SU-DHL-6 (cell line): ENCODE measurements around the gene SPTAN1.

Experiments
- H2AFZ ChIP-seq: fragments of 200-600 bp; sonication (generic); 2 replicates; pipeline ENCODE4 v1.6.1; 2014; ENCODE audit warnings: low read depth, mild to moderate bottlenecking, moderate library complexity, mixed read lengths, antibody characterized with exemption, low read length; ENCODE audit not compliant: severe bottlenecking
- H3F3A ChIP-seq: fragments of 200-600 bp; shearing (Covaris generic); 2 replicates; pipeline ENCODE4 v1.6.0; 2016; ENCODE audit warnings: antibody characterized with exemption, mild to moderate bottlenecking; ENCODE audit not compliant: insufficient read depth
- H3K27ac ChIP-seq: fragments of 200-600 bp; sonication (generic); 2 replicates; pipeline ENCODE4 v1.5.1; 2016; ENCODE audit warnings: low read depth, mild to moderate bottlenecking, low read length, moderate library complexity, mixed read lengths
- H3K27me3 ChIP-seq: fragments of 200-600 bp; sonication (generic), shearing (Covaris generic); 2 replicates; pipeline ENCODE4 v1.6.0; 2014; ENCODE audit warnings: mild to moderate bottlenecking, low read length
- H3K36me3 ChIP-seq: fragments of 200-600 bp; sonication (generic); 2 replicates; pipeline ENCODE4 v1.6.1; 2014; ENCODE audit warnings: mild to moderate bottlenecking, low read length, mixed read lengths
- H3K4me2 ChIP-seq: fragments of 300-600, 200-600 bp; shearing (Covaris generic), sonication (generic); 2 replicates; pipeline ENCODE4 v1.6.0; 2014; ENCODE audit warnings: low read length, low read depth, mild to moderate bottlenecking; ENCODE audit not compliant: poor library complexity, severe bottlenecking
- H3K4me3 ChIP-seq: fragments of 200-600 bp; sonication (generic); 2 replicates; pipeline ENCODE4 v1.5.1; 2014; ENCODE audit warnings: antibody characterized with exemption, low read length, mild to moderate bottlenecking, mixed read lengths; ENCODE audit not compliant: insufficient read depth, poor library complexity, severe bottlenecking
- H3K79me2 ChIP-seq: fragments of 200-600 bp; sonication (generic); 2 replicates; pipeline ENCODE4 v1.6.1; 2014; ENCODE audit warnings: mild to moderate bottlenecking, low read length, moderate library complexity; ENCODE audit not compliant: insufficient read depth
- H3K9ac ChIP-seq: fragments of 200-600 bp; sonication (generic); 2 replicates; pipeline ENCODE4 v1.7.0; 2014; ENCODE audit warnings: mild to moderate bottlenecking, low read length
- H3K9me2 ChIP-seq: fragments of 200-600 bp; sonication (generic); replicated peaks from 2 replicates; pipeline ENCODE4 v1.6.1; 2014; ENCODE audit warnings: low read length; ENCODE audit not compliant: insufficient read depth
- H3K9me3 ChIP-seq: fragments of 200-600 bp; sonication (generic); 2 replicates; pipeline ENCODE4 v1.6.1; 2014; ENCODE audit warnings: low read length, mixed read lengths; ENCODE audit not compliant: insufficient read depth
- H4K20me1 ChIP-seq: fragments of 200-600 bp; sonication (generic); 2 replicates; pipeline ENCODE4 v1.6.1; 2014; ENCODE audit warnings: low read depth, mild to moderate bottlenecking, antibody characterized with exemption, low read length, moderate library complexity, mixed read lengths
- EZH2phosphoT487 ChIP-seq: fragments of 200-600 bp; sonication (generic), shearing (Covaris generic); conservative IDR thresholded peaks from 2 replicates; pipeline ENCODE4 v1.6.1; 2018; ENCODE audit warnings: mild to moderate bottlenecking, antibody characterized with exemption, low read length, moderate library complexity, mixed read lengths
- TF ChIP-seq, protein P1 (sequence below): fragments of 200-600 bp; sonication (generic); IDR thresholded peaks from one replicate; pipeline ENCODE4 v1.5.1; 2017; ENCODE audit warnings: antibody characterized with exemption, mild to moderate bottlenecking, low read length, moderate library complexity; ENCODE audit not compliant: insufficient read depth, poor library complexity, severe bottlenecking

SPTAN1 gene

DNA sequence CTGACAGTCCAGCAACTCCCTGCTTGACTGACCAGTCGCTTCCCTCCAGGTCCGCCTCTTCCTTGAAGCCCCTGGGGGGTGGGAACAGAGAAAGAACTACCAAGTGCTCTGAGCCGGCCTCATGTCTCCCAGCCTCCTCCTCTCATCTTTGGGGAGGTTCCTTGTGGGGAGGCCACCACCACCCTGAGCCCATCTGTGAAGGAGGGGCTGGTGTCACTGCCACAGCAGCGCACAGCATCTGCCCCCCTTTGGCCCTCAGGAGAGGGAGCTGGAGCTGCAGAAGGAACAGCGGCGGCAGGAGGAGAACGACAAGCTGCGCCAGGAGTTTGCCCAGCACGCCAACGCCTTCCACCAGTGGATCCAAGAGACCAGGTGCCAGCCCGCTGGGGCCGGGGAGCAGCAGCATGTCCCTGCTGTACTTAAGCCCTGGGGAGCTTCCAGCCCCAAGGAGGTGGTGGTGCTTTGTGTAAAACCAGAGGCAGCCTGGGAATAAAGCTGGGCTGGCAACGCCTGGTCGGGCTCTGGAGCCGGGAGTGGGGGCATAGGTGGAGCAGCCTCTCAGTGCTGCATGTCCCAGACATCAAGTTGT lies 74.8 kb downstream of the SPTAN1 start:
- H3F3A ChIP-seq: no peaks in the 10 kb centered on the region
- H4K20me1 ChIP-seq: no peaks in the 10 kb centered on the region
- no peak overlapping the region for H3K4me3 ChIP-seq
- no peaks in the 10 kb centered on the region for H3K27me3 ChIP-seq
- TF ChIP-seq, protein P1, sequence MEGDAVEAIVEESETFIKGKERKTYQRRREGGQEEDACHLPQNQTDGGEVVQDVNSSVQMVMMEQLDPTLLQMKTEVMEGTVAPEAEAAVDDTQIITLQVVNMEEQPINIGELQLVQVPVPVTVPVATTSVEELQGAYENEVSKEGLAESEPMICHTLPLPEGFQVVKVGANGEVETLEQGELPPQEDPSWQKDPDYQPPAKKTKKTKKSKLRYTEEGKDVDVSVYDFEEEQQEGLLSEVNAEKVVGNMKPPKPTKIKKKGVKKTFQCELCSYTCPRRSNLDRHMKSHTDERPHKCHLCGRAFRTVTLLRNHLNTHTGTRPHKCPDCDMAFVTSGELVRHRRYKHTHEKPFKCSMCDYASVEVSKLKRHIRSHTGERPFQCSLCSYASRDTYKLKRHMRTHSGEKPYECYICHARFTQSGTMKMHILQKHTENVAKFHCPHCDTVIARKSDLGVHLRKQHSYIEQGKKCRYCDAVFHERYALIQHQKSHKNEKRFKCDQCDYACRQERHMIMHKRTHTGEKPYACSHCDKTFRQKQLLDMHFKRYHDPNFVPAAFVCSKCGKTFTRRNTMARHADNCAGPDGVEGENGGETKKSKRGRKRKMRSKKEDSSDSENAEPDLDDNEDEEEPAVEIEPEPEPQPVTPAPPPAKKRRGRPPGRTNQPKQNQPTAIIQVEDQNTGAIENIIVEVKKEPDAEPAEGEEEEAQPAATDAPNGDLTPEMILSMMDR: no peak
- TF ChIP-seq EZH2phosphoT487: no peak
- no peak overlapping the region for H3K27ac ChIP-seq
- H3K9ac ChIP-seq: no peak overlapping the region
- H3K9me2 ChIP-seq: no peaks in the 10 kb centered on the region
- H3K9me3 ChIP-seq: no peaks in the 10 kb centered on the region
- H3K36me3 ChIP-seq: no peaks in the 10 kb centered on the region
- no peak overlapping the region for H3K4me2 ChIP-seq
- H2AFZ ChIP-seq: no peak overlapping the region
- no peaks in the 10 kb centered on the region for H3K79me2 ChIP-seq

DNA sequence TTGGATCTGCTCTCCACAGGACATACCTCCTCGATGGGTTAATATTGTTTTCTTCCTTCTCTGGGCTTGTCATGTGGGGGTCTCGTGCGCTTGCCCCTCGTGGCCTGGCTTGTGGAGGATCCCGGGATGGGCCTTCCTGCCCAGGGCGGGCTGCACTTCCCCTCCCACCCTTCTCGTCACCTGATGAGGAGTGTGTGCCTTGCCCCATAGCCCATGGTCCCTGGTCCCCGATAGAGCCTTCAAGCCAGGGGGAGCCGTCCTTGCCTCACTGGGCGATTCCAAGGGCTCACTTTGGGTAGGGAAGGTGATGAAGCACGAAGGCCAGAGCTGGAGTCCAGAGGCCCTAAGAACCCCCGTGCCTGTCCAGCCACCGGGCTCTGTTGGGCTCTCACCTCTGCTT lies 75.5 kb downstream of the SPTAN1 start:
- Histone ChIP-seq H3K79me2 (no peaks in the 10 kb centered on the region), H3K36me3 (no peaks in the 10 kb centered on the region), H2AFZ (no peak overlapping the region), H3K4me3 (no peak overlapping the region), H4K20me1 (no peaks in the 10 kb centered on the region), H3K4me2 (no peak overlapping the region), H3K9me3 (no peaks in the 10 kb centered on the region), H3K9me2 (no peaks in the 10 kb centered on the region), H3K27ac (no peak overlapping the region), H3K27me3 (no peaks in the 10 kb centered on the region), H3K9ac (no peak overlapping the region), H3F3A (no peaks in the 10 kb centered on the region)
- TF ChIP-seq, protein P1: no peak
- no peak for TF ChIP-seq EZH2phosphoT487

DNA sequence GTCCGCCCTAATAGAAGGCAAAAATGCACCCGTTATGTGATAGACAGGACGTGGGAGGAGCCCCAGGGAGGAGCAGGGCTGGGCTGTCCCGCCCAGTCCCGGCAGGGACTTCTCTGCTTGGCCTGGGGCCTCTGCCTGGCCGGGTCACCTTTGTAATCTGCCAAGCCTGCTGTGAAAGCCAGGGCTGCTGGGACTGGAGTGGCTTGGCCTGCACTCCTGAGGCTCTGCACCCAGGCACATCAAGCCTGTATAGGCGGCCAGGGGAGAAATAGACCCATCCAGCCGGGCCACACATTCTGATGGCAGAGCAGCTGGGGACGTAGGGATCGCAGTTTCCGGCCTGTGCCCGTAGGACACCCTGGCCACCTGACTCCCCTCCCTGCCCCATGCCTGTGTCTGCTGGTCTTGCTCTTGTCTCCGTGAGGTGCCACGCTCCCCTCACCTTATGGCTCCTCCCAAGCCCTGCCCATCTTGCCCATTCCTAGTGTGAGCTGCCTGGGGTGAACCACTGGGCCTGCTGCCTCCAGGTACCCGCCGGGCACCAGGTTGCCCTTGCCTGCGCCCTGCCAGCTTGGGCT lies 76.2 kb downstream of the SPTAN1 start:
- H3K27ac ChIP-seq: no peak overlapping the region

More for the DNA sequence above, 76.2 kb downstream of the SPTAN1 start:
- Histone ChIP-seq H3K9me2 (no peaks in the 10 kb centered on the region), H2AFZ (no peak overlapping the region), H3K4me2 (no peak overlapping the region), H3K4me3 (no peak overlapping the region), H3F3A (no peaks in the 10 kb centered on the region), H4K20me1 (no peaks in the 10 kb centered on the region), H3K36me3 (no peaks in the 10 kb centered on the region), H3K27me3 (no peaks in the 10 kb centered on the region), H3K9me3 (no peaks in the 10 kb centered on the region), H3K79me2 (no peaks in the 10 kb centered on the region), H3K9ac (no peak overlapping the region)
- TF ChIP-seq, protein P1: no peak
- TF ChIP-seq EZH2phosphoT487: no peak
